A549 (cell line): ENCODE results near the gene FERMT3.

Source experiments
- CEBPB ChIP-seq, 2 experiments: fragments of >200 bp in 1 of 2; sonication (Bioruptor Twin) in 1 of 2; formaldehyde crosslinking in 1 of 2; IDR thresholded peaks; 2 replicates each; pipeline ENCODE4 v1.6.1; 2012 to 2016
- ESRRA ChIP-seq: fragments of 150-350 bp; IDR thresholded peaks from 2 replicates; pipeline ENCODE4 v1.6.1; 2014; ENCODE audit warnings: mild to moderate bottlenecking, low read length, borderline replicate concordance
- FOSL2 ChIP-seq, 2 experiments: fragments of 450-650 bp in 1 of 2; fragments of >200 bp in 1 of 2; sonication (Bioruptor Twin) in 1 of 2; formaldehyde crosslinking; IDR thresholded peaks; 2 replicates each; pipeline versions ENCODE4 v1.5.0 to v1.6.1; 2016 to 2020; ENCODE audit warnings: mild to moderate bottlenecking in 1 of 2, moderate library complexity in 1 of 2
- POLR2A ChIP-seq: IDR thresholded peaks from 2 replicates; pipeline ENCODE4 v1.6.1; 2012; ENCODE audit warnings: mild to moderate bottlenecking, low read length
- SMC3 ChIP-seq: fragments of >200 bp; sonication (Bioruptor Twin); formaldehyde crosslinking; IDR thresholded peaks from 3 replicates; pipeline ENCODE4 v1.6.1; 2018; ENCODE audit warnings: inconsistent platforms
- TF ChIP-seq, protein P1 (sequence below): fragments of 250-450 bp; sonication (Bioruptor Pico); IDR thresholded peaks from 2 replicates; pipeline ENCODE4 v1.5.0; 2021; ENCODE audit warnings: mild to moderate bottlenecking, moderate library complexity, borderline replicate concordance

DNA sequence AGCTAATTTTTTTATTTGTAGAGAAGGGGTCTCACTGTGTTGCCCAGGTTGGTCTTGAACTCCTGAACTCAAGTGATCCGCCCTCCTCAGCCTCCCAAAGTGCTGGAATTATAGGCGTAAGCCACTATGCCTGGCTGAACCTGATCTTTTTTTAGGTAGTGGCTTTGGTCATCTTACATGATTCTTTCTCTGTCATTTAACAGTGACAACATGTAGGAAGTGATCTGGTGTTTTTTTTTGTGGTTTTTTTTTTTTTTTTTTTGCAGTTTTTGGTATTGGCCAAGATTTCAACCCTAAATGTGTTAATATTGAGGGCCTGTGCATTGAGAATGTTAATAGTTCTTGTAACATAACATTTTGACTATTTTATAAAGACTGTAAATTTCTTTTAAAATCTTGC lies 8.0 kb upstream of the FERMT3 start:
- TF ChIP-seq ESRRA: no peak
- no peak for TF ChIP-seq CEBPB (IDR thresholded peaks at IDR 0.05)
- TF ChIP-seq POLR2A: no peak
- TF ChIP-seq SMC3: no peak
- TF ChIP-seq FOSL2 (IDR thresholded peaks at IDR 0.05): no peak
- TF ChIP-seq FOSL2 (CRISPR knock-in tag; IDR thresholded peaks at IDR 0.05): no peak
- TF ChIP-seq, protein P1, sequence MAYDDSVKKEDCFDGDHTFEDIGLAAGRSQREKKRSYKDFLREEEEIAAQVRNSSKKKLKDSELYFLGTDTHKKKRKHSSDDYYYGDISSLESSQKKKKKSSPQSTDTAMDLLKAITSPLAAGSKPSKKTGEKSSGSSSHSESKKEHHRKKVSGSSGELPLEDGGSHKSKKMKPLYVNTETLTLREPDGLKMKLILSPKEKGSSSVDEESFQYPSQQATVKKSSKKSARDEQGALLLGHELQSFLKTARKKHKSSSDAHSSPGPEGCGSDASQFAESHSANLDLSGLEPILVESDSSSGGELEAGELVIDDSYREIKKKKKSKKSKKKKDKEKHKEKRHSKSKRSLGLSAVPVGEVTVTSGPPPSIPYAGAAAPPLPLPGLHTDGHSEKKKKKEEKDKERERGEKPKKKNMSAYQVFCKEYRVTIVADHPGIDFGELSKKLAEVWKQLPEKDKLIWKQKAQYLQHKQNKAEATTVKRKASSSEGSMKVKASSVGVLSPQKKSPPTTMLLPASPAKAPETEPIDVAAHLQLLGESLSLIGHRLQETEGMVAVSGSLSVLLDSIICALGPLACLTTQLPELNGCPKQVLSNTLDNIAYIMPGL (CRISPR knock-in tag): no peak
